ENCODE results near the gene GAL. TPM values are rescaled to one million over a fixed set of nuclear protein-coding genes. Genes with fewer than 3 reads are reported as not detected.

GAL gene, protein sequence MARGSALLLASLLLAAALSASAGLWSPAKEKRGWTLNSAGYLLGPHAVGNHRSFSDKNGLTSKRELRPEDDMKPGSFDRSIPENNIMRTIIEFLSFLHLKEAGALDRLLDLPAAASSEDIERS
- 11.6 to 21.0 TPM (median 18.7 TPM) in 5 replicates for total RNA-seq (2022; extraction: Qiagen RNA extraction; ENCODE audit: low read depth)

DNA sequence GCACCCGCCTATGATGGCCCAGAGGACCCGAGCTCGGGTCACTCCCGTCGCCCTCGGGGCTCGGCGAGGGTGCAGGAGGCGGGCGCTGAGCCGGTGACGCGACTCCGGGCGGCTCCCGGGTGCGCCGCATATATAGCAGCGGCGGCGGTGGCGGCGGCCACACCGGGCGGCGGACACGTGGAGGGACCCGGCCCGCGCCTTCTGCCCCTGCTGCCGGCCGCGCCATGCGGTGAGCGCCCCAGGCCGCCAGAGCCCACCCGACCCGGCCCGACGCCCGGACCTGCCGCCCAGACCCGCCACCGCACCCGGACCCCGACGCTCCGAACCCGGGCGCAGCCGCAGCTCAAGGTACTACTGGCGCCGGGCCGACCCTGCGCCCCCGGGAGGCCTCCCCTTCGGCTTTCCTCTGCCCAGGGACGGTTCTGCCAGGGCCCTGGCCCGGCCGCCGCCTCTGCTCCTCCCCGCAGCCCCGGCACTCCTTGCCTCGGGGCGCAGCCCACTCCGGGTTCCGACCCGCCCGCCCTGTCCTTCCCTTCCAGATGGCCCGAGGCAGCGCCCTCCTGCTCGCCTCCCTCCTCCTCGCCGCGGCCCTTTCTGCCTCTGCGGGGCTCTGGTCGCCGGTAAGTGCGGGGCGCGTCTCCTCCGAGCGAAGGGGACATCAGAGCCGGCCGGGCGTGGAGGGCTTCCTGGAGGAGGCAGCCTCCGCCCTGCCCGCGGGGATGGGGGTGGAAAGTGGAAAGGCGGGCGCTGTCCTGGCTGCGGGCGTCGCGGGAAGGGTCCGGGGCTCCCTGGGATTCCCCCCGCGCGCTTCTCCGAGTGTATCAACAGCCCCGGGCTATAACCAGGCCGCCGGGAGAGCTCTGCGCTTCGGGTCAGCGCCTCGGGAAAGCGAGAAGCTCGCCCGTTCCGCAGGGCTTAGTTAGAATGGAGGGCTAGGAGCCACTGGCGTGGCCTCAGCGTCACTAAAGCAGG, at the start of gene GAL:
Gene GAL (plus strand): TSS at position 160 of the 972 bp plus-strand sequence. CDS start 380 bp downstream, at position 540.

Other genes with a start within 250 kb of the GAL start
- 47.2 to 67.3 TPM (median 55.0 TPM) in 5 replicates for gene PPP6R3, start 223.8 kb upstream of the GAL start, total RNA-seq (2022; extraction: Qiagen RNA extraction; ENCODE audit: low read depth)
- gene TESMIN, start 67.0 kb downstream of the GAL start, total RNA-seq (2022; extraction: Qiagen RNA extraction; ENCODE audit: low read depth) = 2.8 to 7.3 TPM (median 5.1 TPM) in 5 replicates
- 26.9 to 34.0 TPM (median 30.6 TPM) in 5 replicates for gene CPT1A, start 157.4 kb downstream of the GAL start, total RNA-seq (2022; extraction: Qiagen RNA extraction; ENCODE audit: low read depth)
- 108 to 148 TPM (median 131 TPM) in 5 replicates for gene MRPL21, start 219.3 kb downstream of the GAL start, total RNA-seq (2022; extraction: Qiagen RNA extraction; ENCODE audit: low read depth)
- 15.2 to 17.2 TPM (median 15.5 TPM) in 5 replicates for gene IGHMBP2, start 219.3 kb downstream of the GAL start, total RNA-seq (2022; extraction: Qiagen RNA extraction; ENCODE audit: low read depth)